A549 (cell line): Measurements from ENCODE around the gene GPR146.

Experiments
- CEBPB ChIP-seq, 2 experiments: fragments of >200 bp in 1 of 2; sonication (Bioruptor Twin) in 1 of 2; formaldehyde crosslinking in 1 of 2; IDR thresholded peaks; 2 replicates each; pipeline ENCODE4 v1.6.1; 2012 to 2016
- CHD2 ChIP-seq: fragments of 150-350 bp; IDR thresholded peaks from 2 replicates; pipeline ENCODE4 v1.6.1; 2014; ENCODE audit warnings: low read length; ENCODE audit not compliant: partially characterized antibody
- CTCF ChIP-seq: fragments of >200 bp; sonication (Bioruptor Twin); formaldehyde crosslinking; IDR thresholded peaks from 3 replicates; pipeline ENCODE4 v1.5.1; 2016
- POLR2A ChIP-seq: IDR thresholded peaks from 2 replicates; pipeline ENCODE4 v1.6.1; 2012; ENCODE audit warnings: mild to moderate bottlenecking, low read length
- TF ChIP-seq, protein P1 (sequence below): fragments of 450-650 bp; IDR thresholded peaks from 2 replicates; pipeline ENCODE4 v1.6.1; 2014; ENCODE audit warnings: antibody characterized with exemption

DNA sequence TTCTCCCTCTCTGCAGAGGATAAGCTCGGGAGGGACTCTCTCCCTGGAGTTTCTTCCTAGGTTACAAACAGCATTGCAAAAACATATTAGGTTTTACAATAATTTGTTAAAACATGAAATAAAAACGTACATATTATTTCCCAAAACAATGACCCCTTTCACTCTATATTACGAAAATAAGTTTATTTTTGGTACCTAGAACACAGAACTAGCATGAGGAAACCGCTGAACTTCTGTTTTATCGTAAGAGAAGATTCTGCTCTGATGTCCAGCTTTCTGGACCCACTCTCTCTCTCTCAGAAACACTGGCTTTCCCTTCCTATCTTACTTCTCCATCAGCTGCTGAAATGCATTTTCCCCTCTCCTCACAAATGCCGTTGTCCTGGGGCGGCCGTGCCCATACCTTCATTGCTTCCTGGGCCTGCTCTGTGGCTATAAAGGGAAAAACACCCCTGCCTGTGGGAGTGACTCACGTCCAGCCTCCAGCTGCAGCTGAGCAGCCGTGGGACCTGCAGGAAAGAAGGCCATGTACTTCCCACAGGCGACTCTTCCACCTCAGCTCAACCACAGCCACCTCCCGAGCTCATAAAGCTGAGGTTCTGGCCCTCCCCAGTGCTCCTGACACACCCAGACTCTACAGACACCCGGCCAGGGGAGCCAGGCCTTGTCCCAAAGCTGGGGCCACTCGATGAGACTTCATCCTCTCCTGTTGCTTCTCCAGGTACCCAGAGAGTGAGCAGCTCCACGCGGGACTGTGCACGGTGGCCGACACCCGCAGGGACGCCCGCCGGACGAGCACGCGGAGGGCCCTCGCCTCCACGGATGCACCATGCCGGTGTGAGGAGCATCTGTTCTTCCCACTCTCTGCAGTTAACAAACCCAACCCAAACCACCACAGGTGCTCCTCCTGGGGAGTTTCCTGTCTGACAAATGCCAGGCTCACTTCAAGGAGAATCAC is 46.6 kb downstream of the GPR146 start:
- TF ChIP-seq CTCF, result no peak
- TF ChIP-seq CEBPB (IDR thresholded peaks at IDR 0.05), result no peak
- no peak for TF ChIP-seq CHD2
- no peak for TF ChIP-seq POLR2A
- TF ChIP-seq, protein P1, sequence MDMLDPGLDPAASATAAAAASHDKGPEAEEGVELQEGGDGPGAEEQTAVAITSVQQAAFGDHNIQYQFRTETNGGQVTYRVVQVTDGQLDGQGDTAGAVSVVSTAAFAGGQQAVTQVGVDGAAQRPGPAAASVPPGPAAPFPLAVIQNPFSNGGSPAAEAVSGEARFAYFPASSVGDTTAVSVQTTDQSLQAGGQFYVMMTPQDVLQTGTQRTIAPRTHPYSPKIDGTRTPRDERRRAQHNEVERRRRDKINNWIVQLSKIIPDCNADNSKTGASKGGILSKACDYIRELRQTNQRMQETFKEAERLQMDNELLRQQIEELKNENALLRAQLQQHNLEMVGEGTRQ, result no peak
